Activated CD8-positive, alpha-beta memory T cell treated with anti-CD3 and anti-CD28 coated beads, Interleukin-2, amount 50 U/mL, for 24 hours (primary cell): ENCODE results near the gene OR5AU1.
A peak's percentile ranks its signal among the peaks of the same experiment; 100 is the strongest.

Source experiments
- DNase-seq: peaks from one replicate; pipeline ENCODE4 v3.0.0-alpha.2; 2020; ENCODE audit errors: extremely low read depth

The OR5AU1 gene

GRCh38 chr14:21155963-21156362 is at the start of gene OR5AU1:
OR5AU1 (minus strand) TSS chr14:21156063; CDS start chr14:21155872, 191 bp downstream.
- no peak for DNase-seq

GRCh38 chr14:21205026-21205677 is 49.3 kb upstream of the OR5AU1 start:
- DNase-seq = no peak

GRCh38 chr14:21204167-21205025 is 48.5 kb upstream of the OR5AU1 start:
- no peak for DNase-seq

- no peak for DNase-seq
Measured at GRCh38 chr14:21203470-21204166, 47.8 kb upstream of the OR5AU1 start.

- no peak for DNase-seq
Measured at GRCh38 chr14:21202463-21203358, 46.8 kb upstream of the OR5AU1 start.

GRCh38 chr14:21201732-21202462 is 46.0 kb upstream of the OR5AU1 start:
- DNase-seq = no peak

GRCh38 chr14:21200752-21201461 is 45.0 kb upstream of the OR5AU1 start:
- no peak for DNase-seq

- no peak for DNase-seq
Measured at GRCh38 chr14:21199611-21200560, 44.0 kb upstream of the OR5AU1 start.

- DNase-seq = no peak
Measured at GRCh38 chr14:21197418-21198205, 41.7 kb upstream of the OR5AU1 start.

GRCh38 chr14:21194597-21194996 is 38.7 kb upstream of the OR5AU1 start:
- no peak for DNase-seq

- no peak for DNase-seq
Measured at GRCh38 chr14:21192875-21193535, 37.1 kb upstream of the OR5AU1 start.

GRCh38 chr14:21192447-21192822 is 36.6 kb upstream of the OR5AU1 start:
- DNase-seq = no peak

- DNase-seq = peak; percentile 12
Measured at GRCh38 chr14:21191809-21192446, 36.1 kb upstream of the OR5AU1 start.

- DNase-seq = no peak
Measured at GRCh38 chr14:21191261-21191808, 35.5 kb upstream of the OR5AU1 start.

- DNase-seq = no peak
Measured at GRCh38 chr14:21185491-21185890, 29.6 kb upstream of the OR5AU1 start.

- no peak for DNase-seq
Measured at GRCh38 chr14:21184254-21184653, 28.4 kb upstream of the OR5AU1 start.

GRCh38 chr14:21182166-21182565 is 26.3 kb upstream of the OR5AU1 start:
- no peak for DNase-seq
